Measurements from ENCODE around the gene SKIC2. TPM values are rescaled to one million over a fixed set of nuclear protein-coding genes. Genes with fewer than 3 reads are reported as not detected.

SKIC2 gene
- total and polyA plus RNA-seq, 2 of the 8 experiments (the other 6 are each of a cell fraction or from before 2014, with no cell fraction given), result 42.1 to 59.7 TPM

- Histone ChIP-seq H2BK120ac (replicated peaks; ENCODE audit: low read depth, low read length) (no peak overlapping the region), H3K4me2 (ENCODE audit: insufficient read depth in 1 of 2, low read depth in 2 of 2, low read length in 2 of 2) (no peak overlapping the region), H4K5ac (ENCODE audit: insufficient read length, low read depth, low read length) (no peak overlapping the region), H4K8ac (ENCODE audit: extremely low read depth, insufficient read depth, low read length) (no peak overlapping the region), H3K18ac (ENCODE audit: extremely low read depth, low read length) (no peak overlapping the region), H3K23me2 (ENCODE audit: low read depth, low read length) (no peaks in the 10 kb centered on the region), H3K9ac (replicated peaks in 1 of 4; ENCODE audit: extremely low read depth in 1 of 4, low read depth in 3 of 4, low read length in 3 of 4) (no peak overlapping the region), H4K20me1 (replicated peaks in 1 of 2; ENCODE audit: control insufficient read depth in 1 of 2, insufficient read depth in 2 of 2, low read length in 2 of 2) (peaks cover 0 to 3% of the 10 kb centered on the region in 2 experiments), H2AFZ (ENCODE audit: low read length) (no peak overlapping the region), H3K4me3 (ENCODE audit: extremely low read depth in 1 of 4, insufficient read depth in 2 of 4, low read depth in 3 of 4, low read length in 4 of 4) (no peak overlapping the region), H3K4ac (replicated peaks; ENCODE audit: insufficient read length, low read depth, low read length) (no peak overlapping the region), H3K56ac (replicated peaks; ENCODE audit: insufficient read length, low read depth, low read length) (no peak overlapping the region), H3K27ac (ENCODE audit: low read depth, low read length) (no peak overlapping the region), H3K79me2 (ENCODE audit: control insufficient read depth in 1 of 2, insufficient read depth in 2 of 2, low read length in 2 of 2) (no peaks in the 10 kb centered on the region; a peak in 1 of 4 replicates), H3K23ac (ENCODE audit: insufficient read length) (no peak overlapping the region), H3K79me1 (ENCODE audit: low read depth, low read length) (no peaks in the 10 kb centered on the region), H2BK15ac (ENCODE audit: low read length) (no peak overlapping the region), H3K14ac (ENCODE audit: insufficient read length) (no peak overlapping the region), H2AK5ac (ENCODE audit: low read depth, low read length) (no peak overlapping the region), H3K36me3 (ENCODE audit: control insufficient read depth in 2 of 4, insufficient read depth in 4 of 4, low read length in 3 of 4) (peaks cover 14 to 67% (median 57%) of the 10 kb centered on the region in 4 experiments), H2BK20ac (ENCODE audit: low read length) (no peak overlapping the region), H2BK12ac (ENCODE audit: low read depth, low read length) (no peak overlapping the region), H3K9me3 (ENCODE audit: insufficient read depth in 2 of 2, low read depth in 1 of 2, low read length in 1 of 2) (no peaks in the 10 kb centered on the region), H2BK5ac (ENCODE audit: low read depth, low read length) (no peak overlapping the region), H4K91ac (replicated peaks; ENCODE audit: insufficient read length, low read length) (no peak overlapping the region), H3K27me3 (replicated peaks in 1 of 4; ENCODE audit: control insufficient read depth in 3 of 4, extremely low read depth in 1 of 4, insufficient read depth in 3 of 4, low read length in 3 of 4) (no peaks in the 10 kb centered on the region), H3K4me1 (replicated peaks in 1 of 4; ENCODE audit: control insufficient read depth in 3 of 4, insufficient read depth in 4 of 4, low read length in 3 of 4) (no peaks in the 10 kb centered on the region)
- TF ChIP-seq JUN (IDR thresholded peaks at IDR 0.05; ENCODE audit: low read depth, low read length), result no peak
- ChIA-PET POLR2A (ENCODE audit: partially characterized antibody) (interaction anchor here (0.6 to 15.3 kb wide), 3 partner anchors 10 to 12 kb away, joined by 3 to 279 read pairs (median 3); partner anchors contain the start of genes NELFE and SKIC2), CTCF (ENCODE audit: partially characterized antibody) (interaction anchor here (1.3 to 10.2 kb wide), 3 partner anchors 14 to 81 kb away, joined by 3 to 84 read pairs (median 4); no protein-coding TSS in a partner anchor)
- FAIRE-seq, result no peak
- 91% methylated on average over 13 of the region's 13 CpGs; no CpG with 5 or more reads in 1 of the 2 experiments for whole genome bisulfite sequencing, 2 experiments (ENCODE audit: extremely low coverage in 1 of 2, insufficient coverage in 1 of 2, insufficient read length in 1 of 2, insufficient replicate concordance in 2 of 2, low coverage in 1 of 2, low lambda C conversion rate in 2 of 2, missing lambda C conversion rate in 1 of 2)
- no peak for DNase-seq (ENCODE audit: low read depth in 1 of 2, low spot score in 2 of 2)
These were observed 6.7 kb downstream of the SKIC2 start for GRCh38 chr6:31965700-31966099.
